BE2C (cell line): Measurements from ENCODE around the gene ADAMTS4.

ENCODE experiments used
- DNase-seq: peaks from one replicate; pipeline ENCODE4 v3.0.0-alpha.2; 2020
- H3K27me3 ChIP-seq: fragments of 250-450 bp; sonication (Bioruptor Pico); 2 replicates; pipeline ENCODE4 v1.5.1; 2020; ENCODE audit warnings: mild to moderate bottlenecking
- H3K36me3 ChIP-seq: fragments of 250-450 bp; sonication (Bioruptor Pico); 2 replicates; pipeline ENCODE4 v1.5.1; 2020; ENCODE audit warnings: mild to moderate bottlenecking
- H3K4me1 ChIP-seq: fragments of 250-450 bp; sonication (Bioruptor Pico); 2 replicates; pipeline ENCODE4 v1.5.1; 2020
- H3K4me3 ChIP-seq: 2 replicates; pipeline ENCODE4 v1.5.1; 2011; ENCODE audit warnings: low read depth, low read length
- H3K9me3 ChIP-seq: fragments of 250-450 bp; sonication (Bioruptor Pico); 2 replicates; pipeline ENCODE4 v1.5.1; 2020
- CTCF ChIP-seq: IDR thresholded peaks from 2 replicates; pipeline ENCODE4 v1.5.1; 2012; ENCODE audit warnings: mild to moderate bottlenecking, low read depth, low read length

Gene ADAMTS4

GRCh38 chr1:161192476-161193465, 6.1 kb downstream of the ADAMTS4 start:
- TF ChIP-seq CTCF: peak; percentile 95
- peaks cover 16% of the 10 kb centered on the region for H3K4me1 ChIP-seq
- H3K4me3 ChIP-seq: no peak overlapping the region
- no peaks in the 10 kb centered on the region for H3K9me3 ChIP-seq
- peak; percentile 74 for DNase-seq
- H3K36me3 ChIP-seq: no peaks in the 10 kb centered on the region
- H3K27me3 ChIP-seq: no peaks in the 10 kb centered on the region

GRCh38 chr1:161191971-161192370, 6.9 kb downstream of the ADAMTS4 start:
- Histone ChIP-seq H3K27me3 (no peaks in the 10 kb centered on the region), H3K9me3 (no peaks in the 10 kb centered on the region), H3K4me1 (peaks cover 11% of the 10 kb centered on the region), H3K36me3 (no peaks in the 10 kb centered on the region), H3K4me3 (no peak overlapping the region)
- no peak for DNase-seq
- no peak for TF ChIP-seq CTCF

- TF ChIP-seq CTCF: no peak
- DNase-seq: peak; percentile 37
- Histone ChIP-seq H3K9me3 (no peaks in the 10 kb centered on the region), H3K27me3 (no peaks in the 10 kb centered on the region), H3K36me3 (no peaks in the 10 kb centered on the region), H3K4me3 (no peak overlapping the region), H3K4me1 (peaks cover 5% of the 10 kb centered on the region; the same call in 1 of the 2 replicates)
Observed at GRCh38 chr1:161190962-161191521, 7.8 kb downstream of the ADAMTS4 start.

- TF ChIP-seq CTCF: no peak
- no peaks in the 10 kb centered on the region for H3K36me3 ChIP-seq
- DNase-seq: no peak
- no peaks in the 10 kb centered on the region for H3K9me3 ChIP-seq
- H3K4me3 ChIP-seq: no peak overlapping the region
- no peaks in the 10 kb centered on the region for H3K27me3 ChIP-seq
- H3K4me1 ChIP-seq: peaks cover 5% of the 10 kb centered on the region; the same call in 1 of the 2 replicates
Observed at GRCh38 chr1:161189036-161189435, 9.8 kb downstream of the ADAMTS4 start.

- DNase-seq: no peak
- TF ChIP-seq CTCF: no peak
- Histone ChIP-seq H3K9me3 (no peaks in the 10 kb centered on the region), H3K36me3 (no peaks in the 10 kb centered on the region), H3K27me3 (no peaks in the 10 kb centered on the region), H3K4me1 (peaks cover 5% of the 10 kb centered on the region; the same call in 1 of the 2 replicates), H3K4me3 (no peak overlapping the region)
Observed at GRCh38 chr1:161188381-161188780, 10.5 kb downstream of the ADAMTS4 start.

GRCh38 chr1:161187311-161187710, 11.5 kb downstream of the ADAMTS4 start:
- no peaks in the 10 kb centered on the region for H3K36me3 ChIP-seq
- H3K27me3 ChIP-seq: no peaks in the 10 kb centered on the region
- no peaks in the 10 kb centered on the region for H3K9me3 ChIP-seq
- TF ChIP-seq CTCF: no peak
- H3K4me3 ChIP-seq: no peak overlapping the region
- no peaks in the 10 kb centered on the region; the same call in 1 of the 2 replicates for H3K4me1 ChIP-seq
- no peak for DNase-seq
